ENCODE data around the gene PPP4C. TPM values are rescaled to one million over a fixed set of nuclear protein-coding genes. Genes with fewer than 3 reads are reported as not detected.
A peak's percentile ranks its signal among the peaks of the same experiment; 100 is the strongest.

Gene PPP4C
- total and polyA plus RNA-seq, 11 donors: 29.9 to 89.0 (median 43.5) TPM

DNA sequence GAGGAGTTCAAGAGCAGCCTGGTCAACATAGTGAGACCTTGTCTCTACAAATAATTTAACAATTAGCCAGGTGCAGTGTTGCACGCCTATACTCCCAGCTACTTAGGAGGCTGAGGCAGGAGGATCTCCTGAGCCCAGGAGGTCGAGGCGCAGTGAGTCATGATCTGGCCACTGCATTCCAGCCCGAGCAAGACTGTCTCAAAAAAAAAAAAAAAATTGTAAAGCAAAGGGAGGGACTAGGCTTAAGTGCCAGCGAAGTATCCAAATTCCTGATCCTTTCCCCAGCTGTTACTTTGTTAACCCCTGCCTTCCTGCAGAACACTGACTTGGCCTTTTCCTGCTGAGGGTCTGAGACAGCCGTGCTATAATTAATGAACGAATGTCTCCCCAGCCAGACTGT lies 34.9 kb downstream of the PPP4C start:
- DNase-seq (no peak), ATAC-seq (no peak)
- intact Hi-C loops (cut with DNase I): no loop called here
- peaks cover 0 to 92% (median 82%) of the 10 kb centered on the region in 9 donors for H3K36me3 ChIP-seq
- no peak overlapping the region for H3K4me3 ChIP-seq
- peaks cover 0 to 5% (median 0%) of the 10 kb centered on the region in 12 donors for H3K4me1 ChIP-seq
- H3K9me3 ChIP-seq: no peaks in the 10 kb centered on the region
- TF ChIP-seq CTCF (IDR thresholded peaks at IDR 0.05): no peak
- TF ChIP-seq POLR2A (IDR thresholded peaks at IDR 0.05): no peak
- 57 to 68% (median 62%) methylated on average over 3 to 7 of the region's 7 CpGs for WGBS, 4 donors
- no peaks in the 10 kb centered on the region for H3K27me3 ChIP-seq
- H3K27ac ChIP-seq: no peak overlapping the region

DNA sequence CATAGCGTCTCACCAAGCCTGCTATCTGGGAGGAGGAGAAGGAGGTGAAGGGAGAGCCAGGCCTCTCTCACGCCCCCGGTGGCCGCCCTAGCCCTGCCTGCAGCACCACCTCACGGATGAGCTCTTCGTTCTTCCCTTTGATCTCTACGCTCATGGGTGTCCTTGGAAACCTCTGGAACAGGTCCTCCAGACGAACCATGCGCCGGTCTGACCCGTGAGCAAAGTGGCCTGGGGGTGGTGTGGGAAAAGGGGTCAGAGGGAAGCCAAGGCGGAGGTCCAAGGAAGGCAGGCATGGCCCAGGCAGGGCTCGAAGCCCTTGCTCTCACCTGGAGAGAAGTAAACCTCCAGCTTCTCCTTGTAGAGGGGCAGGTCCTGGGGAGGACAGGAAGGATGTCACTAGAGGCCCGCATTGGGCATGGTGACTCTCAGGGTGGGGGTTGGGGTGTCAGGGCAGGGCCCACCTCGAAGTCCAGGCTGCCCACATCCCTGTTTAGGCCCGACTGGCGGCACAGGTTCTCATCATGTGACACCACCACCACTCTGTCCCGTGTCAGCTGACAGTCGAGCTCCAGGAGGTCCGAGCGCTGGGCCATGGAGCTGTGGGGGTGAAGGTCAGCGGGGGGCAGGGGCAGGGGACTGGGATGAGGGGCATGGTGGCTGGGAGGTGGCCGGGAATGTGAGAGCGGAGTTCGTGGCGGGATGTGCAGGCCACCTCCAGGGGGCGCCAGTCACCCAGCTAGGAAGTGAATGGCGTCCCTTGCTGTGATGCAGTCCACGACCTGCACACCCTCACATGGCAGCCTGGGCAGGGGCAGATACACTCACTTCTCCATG lies 36.6 kb downstream of the PPP4C start:
- Histone ChIP-seq H3K36me3 (peaks cover 0 to 96% (median 87%) of the 10 kb centered on the region in 9 donors), H3K27ac (no peak overlapping the region), H3K4me1 (peaks cover 0 to 5% (median 0%) of the 10 kb centered on the region in 12 donors), H3K4me3 (no peak overlapping the region), H3K9me3 (no peaks in the 10 kb centered on the region), H3K27me3 (no peaks in the 10 kb centered on the region)
- TF ChIP-seq POLR2A (IDR thresholded peaks at IDR 0.05) (no peak), CTCF (IDR thresholded peaks at IDR 0.05) (peak; percentile 9 to 68 (median 56))
- 78 to 87% (median 83%) methylated on average over 25 to 29 of the region's 29 CpGs for WGBS, 4 donors
- DNase-seq: peak; percentile 35 to 84 (median 53)
- ATAC-seq: peak in 3 of 4 donors; percentile 50 to 59 (median 56)
- intact Hi-C loops (cut with DNase I): no loop called here

- Histone ChIP-seq H3K4me3 (no peak within 1 kb of the TSS), H3K27me3 (no peaks in the 10 kb centered on the region), H3K4me1 (peaks cover 0 to 6% (median 0%) of the 10 kb centered on the region in 12 donors), H3K36me3 (peaks cover 0 to 96% (median 87%) of the 10 kb centered on the region in 9 donors), H3K27ac (peak within 1 kb of the TSS in 1 of 12 donors; percentile 4), H3K9me3 (no peaks in the 10 kb centered on the region)
- intact Hi-C loops (cut with DNase I): no loop called here
- peak in 3 of 4 donors; percentile 40 to 61 (median 43) for ATAC-seq
- no peak for TF ChIP-seq CTCF (IDR thresholded peaks at IDR 0.05)
- TF ChIP-seq POLR2A (IDR thresholded peaks at IDR 0.05): no peak
- WGBS, 4 donors: 67 to 76% (median 74%) methylated on average over 19 to 20 of the region's 20 CpGs
- peak in 2 of 5 donors; percentile 48 to 67 for DNase-seq
These were observed 37.4 kb downstream of the PPP4C start, which contains the start of gene GDPD3 for GRCh38 chr16:30113031-30113710. TSS of gene GDPD3 (minus strand) at chr16:30113537. CDS start at chr16:30113478, 59 bp downstream.
